Osteoblast (primary cell): Measurements from ENCODE around the gene EPB41. TPM values are rescaled to one million over a fixed set of nuclear protein-coding genes. Genes with fewer than 3 reads are reported as not detected.
"Not testable (repeated sequence)": the region's sequence is repeated elsewhere in the genome, so short reads cannot be mapped to it uniquely, and the experiment has no call there.

Source experiments
- DNase-seq: peaks from one replicate; pipeline ENCODE4 v3.0.0; 2011; ENCODE audit warnings: low spot score, mixed read lengths; ENCODE audit not compliant: insufficient read length; ENCODE audit errors: missing footprints
- H2AFZ ChIP-seq: 2 replicates; pipeline ENCODE4 v1.6.0; 2011; ENCODE audit warnings: mild to moderate bottlenecking, low read length
- H3K27ac ChIP-seq: 2 replicates; pipeline ENCODE4 v1.5.1; 2011; ENCODE audit warnings: mild to moderate bottlenecking, low read depth, low read length, moderate library complexity
- H3K27me3 ChIP-seq: 2 replicates; pipeline ENCODE4 v1.6.0; 2012; ENCODE audit warnings: mild to moderate bottlenecking, control low read depth, inconsistent platforms, low read length, moderate library complexity; ENCODE audit not compliant: insufficient read depth
- H3K36me3 ChIP-seq: 2 replicates; pipeline ENCODE4 v1.5.1; 2011; ENCODE audit warnings: mild to moderate bottlenecking, low read length, control low read depth, moderate library complexity; ENCODE audit not compliant: insufficient read depth
- H3K4me1 ChIP-seq: 2 replicates; pipeline ENCODE4 v1.5.1; 2011; ENCODE audit warnings: mild to moderate bottlenecking, low read length, control low read depth, moderate library complexity; ENCODE audit not compliant: insufficient read depth
- H3K4me2 ChIP-seq: 2 replicates; pipeline ENCODE4 v1.6.0; 2011; ENCODE audit warnings: mild to moderate bottlenecking, low read length; ENCODE audit not compliant: insufficient read depth
- H3K4me3 ChIP-seq: fragments of 200-600 bp; sonication (generic); 3 replicates; pipeline ENCODE4 v1.5.1; 2012; ENCODE audit warnings: mild to moderate bottlenecking, low read length, inconsistent platforms; ENCODE audit not compliant: insufficient read depth
- H3K79me2 ChIP-seq: 2 replicates; pipeline ENCODE4 v1.6.0; 2012; ENCODE audit warnings: mild to moderate bottlenecking, low read length, control low read depth, inconsistent platforms; ENCODE audit not compliant: insufficient read depth
- H3K9me3 ChIP-seq: 2 replicates; pipeline ENCODE4 v1.5.1; 2011; ENCODE audit warnings: low read depth, low read length, control low read depth
- H4K20me1 ChIP-seq: 2 replicates; pipeline ENCODE4 v1.6.0; 2012; ENCODE audit warnings: mild to moderate bottlenecking, low read length, control low read depth; ENCODE audit not compliant: insufficient read depth
- CTCF ChIP-seq: IDR thresholded peaks from 2 replicates; pipeline ENCODE4 v1.5.1; 2011; ENCODE audit warnings: mild to moderate bottlenecking, low read depth, low read length, moderate library complexity; ENCODE audit errors: extremely low read depth
- total RNA-seq: library from RNA; depleted of rRNA; stranded (reverse); fragments of >200 nt; gene quantifications from 2 replicates; pipeline ENCODE4 v1.2.3, GENCODE V29; 2012

The EPB41 gene
- total RNA-seq, 1 donor = 20.6 TPM

GRCh38 chr1:29145739-29146437 lies 231.5 kb downstream of the EPB41 start:
- peak overlapping the region; percentile 94 for H3K27ac ChIP-seq
- peaks cover 5% of the 10 kb centered on the region for H3K79me2 ChIP-seq
- H3K4me3 ChIP-seq = no peak overlapping the region
- H3K4me2 ChIP-seq = peak overlapping the region; percentile 43
- H3K27me3 ChIP-seq = no peaks in the 10 kb centered on the region
- peaks cover 1% of the 10 kb centered on the region for H4K20me1 ChIP-seq
- H3K36me3 ChIP-seq = peaks cover 36% of the 10 kb centered on the region
- H3K4me1 ChIP-seq = peaks cover 30% of the 10 kb centered on the region
- DNase-seq = peak; percentile 93
- H3K9me3 ChIP-seq = no peaks in the 10 kb centered on the region
- TF ChIP-seq CTCF = no peak
- no peak overlapping the region for H2AFZ ChIP-seq

- peaks cover 8% of the 10 kb centered on the region for H4K20me1 ChIP-seq
- peaks cover 64% of the 10 kb centered on the region for H3K36me3 ChIP-seq
- DNase-seq = no peak
- H3K9me3 ChIP-seq = no peaks in the 10 kb centered on the region
- H2AFZ ChIP-seq = no peak overlapping the region
- no peaks in the 10 kb centered on the region for H3K27me3 ChIP-seq
- H3K4me2 ChIP-seq = no peak overlapping the region
- H3K4me1 ChIP-seq = peaks cover 30% of the 10 kb centered on the region
- H3K4me3 ChIP-seq = no peak overlapping the region
- peaks cover 21% of the 10 kb centered on the region for H3K79me2 ChIP-seq
- TF ChIP-seq CTCF = no peak
- H3K27ac ChIP-seq = peak overlapping the region; percentile 94
Measured at GRCh38 chr1:29148656-29149491, 234.5 kb downstream of the EPB41 start.

- H2AFZ ChIP-seq, H3K4me2 ChIP-seq, H3K27ac ChIP-seq, H3K9me3 ChIP-seq, H3K27me3 ChIP-seq, DNase-seq, H3K4me3 ChIP-seq: not testable (repeated sequence)
- peaks cover 78% of the 10 kb centered on the region for H3K36me3 ChIP-seq
- peaks cover 33% of the 10 kb centered on the region for H3K79me2 ChIP-seq
- peaks cover 11% of the 10 kb centered on the region for H4K20me1 ChIP-seq
- peaks cover 28% of the 10 kb centered on the region for H3K4me1 ChIP-seq
Measured at GRCh38 chr1:29150346-29150745, 236.0 kb downstream of the EPB41 start.

GRCh38 chr1:29152046-29152805 lies 237.9 kb downstream of the EPB41 start:
- Histone ChIP-seq H3K4me2 (no peak overlapping the region), H3K36me3 (peaks cover 92% of the 10 kb centered on the region), H3K27ac (no peak overlapping the region), H3K4me3 (no peak overlapping the region), H4K20me1 (peaks cover 12% of the 10 kb centered on the region), H3K9me3 (no peaks in the 10 kb centered on the region), H3K27me3 (no peaks in the 10 kb centered on the region), H3K79me2 (peaks cover 50% of the 10 kb centered on the region), H2AFZ (no peak overlapping the region), H3K4me1 (peaks cover 11% of the 10 kb centered on the region)
- DNase-seq = no peak
- no peak for TF ChIP-seq CTCF
